Heart left ventricle (tissue), 16 donors: ENCODE results near the gene PACSIN1. TPM values are rescaled to one million over a fixed set of nuclear protein-coding genes. Genes with fewer than 3 reads are reported as not detected.

ENCODE experiments used
- ATAC-seq, 4 donors: fragments of 200-7000 bp; cut with Tn5 transposase; one replicate each; pipeline ENCODE4 v1.9.1; 2020 to 2022; ENCODE audit warnings: moderate library complexity in 4 of 4, mild to moderate bottlenecking in 3 of 4, moderate number of reproducible peaks in 1 of 4
- DNase-seq, 5 donors: peaks; one replicate each; pipeline ENCODE4 v3.0.0-alpha.2; 2020
- H3K27ac ChIP-seq, 12 donors: fragments of 200-600 bp; sonication (generic) in 4 of 12; one replicate each; pipeline versions ENCODE4 v1.5.0 to v1.8.0; 2016 to 2022; ENCODE audit warnings: mild to moderate bottlenecking in 2 of 12
- H3K27me3 ChIP-seq, 9 donors: fragments of 200-600 bp; sonication (generic) in 2 of 9; one replicate each; pipeline versions ENCODE4 v1.5.1 to v1.8.0; 2016 to 2022; ENCODE audit warnings: mild to moderate bottlenecking in 3 of 9
- H3K36me3 ChIP-seq, 9 donors: fragments of 200-600 bp; sonication (generic) in 2 of 9; one replicate each; pipeline versions ENCODE4 v1.5.0 to v1.8.0; 2018 to 2022; ENCODE audit warnings: mild to moderate bottlenecking in 2 of 9
- H3K4me1 ChIP-seq, 12 donors: fragments of 200-600 bp; sonication (generic) in 4 of 12; one replicate each; pipeline versions ENCODE4 v1.5.0 to v1.8.0; 2016 to 2022; ENCODE audit warnings: mild to moderate bottlenecking in 3 of 12
- H3K4me3 ChIP-seq, 12 donors: fragments of 200-600 bp; sonication (generic) in 4 of 12; one replicate each; pipeline versions ENCODE4 v1.5.0 to v1.8.0; 2017 to 2022; ENCODE audit warnings: mild to moderate bottlenecking in 9 of 12, moderate library complexity in 4 of 12
- H3K9me3 ChIP-seq, 12 donors: fragments of 200-600 bp; sonication (generic) in 4 of 12; one replicate each; pipeline versions ENCODE4 v1.5.0 to v1.8.0; 2016 to 2022; ENCODE audit warnings: mild to moderate bottlenecking in 1 of 12
- CTCF ChIP-seq, 12 donors: fragments of 200-600 bp; sonication (generic) in 4 of 12; IDR thresholded peaks; one replicate each; pipeline versions ENCODE4 v1.5.0 to v1.8.0; 2018 to 2022; ENCODE audit warnings: antibody characterized with exemption in 12 of 12, mild to moderate bottlenecking in 5 of 12
- POLR2A ChIP-seq, 2 donors: fragments of 450-650 bp; IDR thresholded peaks; one replicate each; pipeline ENCODE4 v1.6.1; 2017; ENCODE audit warnings: antibody characterized with exemption in 2 of 2, mild to moderate bottlenecking in 2 of 2, moderate library complexity in 2 of 2
- WGBS, 4 donors: extraction: QIAGEN DNeasy Blood & Tissue Kit in 2 of 4; methylation state at CpG; one replicate each; pipeline versions ENCODE4 v1.1.5 to v1.1.7; 2013 to 2018; 5-methylcytosine and 5-hydroxymethylcytosine counted together
- intact Hi-C, 10 donors: fragments of 100-400 bp; cut with DNase I; formaldehyde crosslinking; loops; one replicate each; pipeline versions ENCODE4 v1.11.1 to v1.14.2; 2022
- polyA plus RNA-seq, 2 donors: library from polyadenylated mRNA; stranded (reverse); fragments of 200-250 nt; gene quantifications; one replicate each; pipeline ENCODE4 v1.2.3, GENCODE V29; 2013
- total RNA-seq, 9 donors: library from RNA; depleted of rRNA in 2 of 9; stranded (reverse); fragments of >200 nt in 2 of 9; fragmentation: NEBNext Ultra II Directional in 3 of 9; extraction: Animal tissue kit (Norgen Biotek cat#: 25700) in 3 of 9; gene quantifications; one replicate each; pipeline versions ENCODE4 v1.1.0 to v1.2.4, GENCODE V29; 2016 to 2023
- donor health status: ischemic (EF 13 %, LVEDD 7.1; RV severe dilation, severe dysfunction).
- donor health status: healthy with polysubstance abuse.
- donor health status: DM: no; HTN: yes; CAD: no.
- donor health status: DM: no; HTN: no; CAD: no.
- donor health status: ischemic (EF 25% LVEDD 6.9; RV normal size, moderate dysfunction).
- donor health status: ischemic (EF 25% LVEDD 5.7; RV mildly dilated, moderate dysfunction).
- donor health status: healthy.
- donor health status: DM: yes; HTN: yes; CAD: no.
- donor health status: ischemic (EF 35%, LVEDD 5.7; RV mildly dilated, moderate dysfunction).
- donor health status: nonischemic (EF 11% LVEDD 7.7; RV severe dilation, severe dysfunction).
- donor health status: DM: yes; HTN: yes; CAD: no.
- donor health status: PGD.
- donor health status: ischemic (EF 29% LVEDD 5.4; RV normal size, mild dysfunction).
- donor health status: nonischemic (EF 23%, LVEDD 6.1; RV moderate dilation, normal function).

Gene PACSIN1
- total and polyA plus RNA-seq, 11 donors: 1.6 to 12.7 (median 6.0) TPM

- DNase-seq (no peak), ATAC-seq (no peak)
- Histone ChIP-seq H3K4me1 (no peaks in the 10 kb centered on the region), H3K27me3 (peaks cover 0 to 8% (median 0%) of the 10 kb centered on the region in 9 donors), H3K27ac (no peak overlapping the region), H3K36me3 (no peaks in the 10 kb centered on the region), H3K9me3 (no peaks in the 10 kb centered on the region), H3K4me3 (no peak overlapping the region)
- TF ChIP-seq CTCF (IDR thresholded peaks at IDR 0.05): no peak
- TF ChIP-seq POLR2A (IDR thresholded peaks at IDR 0.05): no peak
- intact Hi-C loops: no loop called here
- 66 to 87% (median 72%) methylated on average over 4 to 5 of the region's 5 CpGs for WGBS, 4 donors
Measured at GRCh38 chr6:34487536-34487935, 21.7 kb downstream of the PACSIN1 start.

DNA sequence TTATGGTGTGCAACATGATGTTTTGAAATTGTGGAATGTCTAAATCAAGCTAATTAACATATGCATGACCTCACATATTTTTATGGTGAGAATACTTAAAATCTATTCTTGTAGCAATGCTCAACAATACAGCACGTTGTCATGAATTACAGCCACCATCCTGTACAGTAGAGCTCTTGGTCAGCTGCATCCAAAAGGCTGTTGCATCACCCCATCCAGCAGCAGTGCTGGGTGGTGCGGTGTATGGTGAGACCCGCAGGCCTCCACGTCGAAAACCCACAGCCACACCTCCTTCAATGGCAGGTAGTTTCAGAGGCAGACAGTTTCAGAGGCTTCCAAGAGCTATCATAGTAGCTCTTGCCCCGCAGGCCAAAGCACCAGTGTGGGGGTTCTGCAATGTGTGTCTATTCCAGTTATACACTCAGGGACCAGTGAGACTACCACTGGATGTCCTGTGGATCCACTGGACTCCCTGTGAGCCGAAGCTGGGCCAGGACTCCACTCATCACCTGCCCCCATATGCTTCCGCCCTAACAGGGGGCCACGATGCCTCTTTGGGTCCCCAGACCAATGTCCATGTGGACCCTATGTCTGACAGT is 23.4 kb downstream of the PACSIN1 start:
- no peak for TF ChIP-seq POLR2A (IDR thresholded peaks at IDR 0.05)
- no peak for TF ChIP-seq CTCF (IDR thresholded peaks at IDR 0.05)
- DNase-seq (no peak), ATAC-seq (no peak)
- Histone ChIP-seq H3K4me3 (no peak overlapping the region), H3K27ac (no peak overlapping the region), H3K36me3 (no peaks in the 10 kb centered on the region), H3K9me3 (no peaks in the 10 kb centered on the region), H3K4me1 (no peaks in the 10 kb centered on the region), H3K27me3 (peaks cover 0 to 8% (median 0%) of the 10 kb centered on the region in 9 donors)
- intact Hi-C loops: no loop called here
- 63 to 85% (median 77%) methylated on average over 7 to 9 of the region's 9 CpGs for WGBS, 4 donors

DNA sequence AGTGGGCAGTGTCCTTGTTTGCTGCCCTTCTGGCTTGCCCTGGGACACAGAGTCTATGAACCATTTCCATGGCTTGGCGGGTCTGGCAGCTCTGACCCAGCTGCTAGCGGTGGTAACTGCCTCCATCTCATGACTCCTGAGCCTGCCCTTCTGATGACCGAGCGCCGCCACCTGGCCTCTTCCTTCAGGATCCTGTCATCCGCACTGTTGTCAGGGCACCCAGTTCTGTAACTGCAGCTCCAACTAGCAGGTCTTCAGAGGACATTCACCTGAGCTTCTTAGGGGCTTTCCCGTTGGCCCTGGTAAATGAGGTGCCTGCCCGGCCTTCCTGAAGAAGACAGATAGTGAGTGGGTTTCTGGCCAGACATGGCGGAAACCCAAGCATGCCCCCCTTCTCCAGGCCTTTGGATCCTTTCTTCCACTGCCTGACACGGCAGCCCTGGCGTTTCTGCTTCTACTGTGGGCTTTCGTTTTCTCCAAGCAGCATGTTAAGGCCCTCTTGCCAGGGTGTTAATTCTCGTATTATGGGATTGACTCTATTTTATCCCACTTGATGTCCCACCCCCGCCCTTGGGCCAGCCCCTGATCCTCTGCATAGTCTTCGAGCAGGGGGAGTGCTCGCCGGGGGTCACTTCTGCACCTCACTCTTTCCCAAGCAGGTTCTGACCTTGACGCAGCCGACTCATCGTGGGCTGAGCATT is 24.7 kb downstream of the PACSIN1 start:
- no peak overlapping the region for H3K4me3 ChIP-seq

More for the DNA sequence above, 24.7 kb downstream of the PACSIN1 start:
- no peaks in the 10 kb centered on the region for H3K36me3 ChIP-seq
- no peak for ATAC-seq
- TF ChIP-seq POLR2A (IDR thresholded peaks at IDR 0.05): no peak
- TF ChIP-seq CTCF (IDR thresholded peaks at IDR 0.05): no peak
- peaks cover 0 to under 1% (median 0%) of the 10 kb centered on the region in 9 donors for H3K27me3 ChIP-seq
- no peaks in the 10 kb centered on the region for H3K4me1 ChIP-seq
- no peaks in the 10 kb centered on the region for H3K9me3 ChIP-seq
- no peak for DNase-seq
- WGBS, 4 donors: 83 to 88% (median 86%) methylated on average over 18 to 20 of the region's 20 CpGs
- intact Hi-C loops: no loop called here
- no peak overlapping the region for H3K27ac ChIP-seq
